Measurements from ENCODE around the gene ALLC. TPM values are rescaled to one million over a fixed set of nuclear protein-coding genes. Genes with fewer than 3 reads are reported as not detected.

ALLC gene
- total RNA-seq, 1 donor from 2014 or later, result not detected

- Mint-ChIP-seq H3K27me3 (ENCODE audit: low read depth) (peaks cover 20% of the 10 kb centered on the region), H3K9me3 (ENCODE audit: low read depth) (no peaks in the 10 kb centered on the region), H3K36me3 (ENCODE audit: low read depth) (no peaks in the 10 kb centered on the region), H3K4me3 (ENCODE audit: unreplicated experiment) (no peak overlapping the region), H3K27ac (ENCODE audit: unreplicated experiment) (no peak overlapping the region), H3K4me1 (ENCODE audit: low read depth) (no peaks in the 10 kb centered on the region)
- no peak for DNase-seq (ENCODE audit: low spot score)
- TF ChIP-seq CTCF (IDR thresholded peaks at IDR 0.05), result no peak
These were observed 91.2 kb downstream of the ALLC start for GRCh38 chr2:3749201-3749600.

- Mint-ChIP-seq H3K27ac (ENCODE audit: unreplicated experiment) (no peak overlapping the region), H3K27me3 (ENCODE audit: low read depth) (peaks cover 22% of the 10 kb centered on the region), H3K4me1 (ENCODE audit: low read depth) (no peaks in the 10 kb centered on the region), H3K36me3 (ENCODE audit: low read depth) (no peaks in the 10 kb centered on the region), H3K9me3 (ENCODE audit: low read depth) (no peaks in the 10 kb centered on the region), H3K4me3 (ENCODE audit: unreplicated experiment) (no peak overlapping the region)
- TF ChIP-seq CTCF (IDR thresholded peaks at IDR 0.05), result no peak
- DNase-seq (ENCODE audit: low spot score), result no peak
These were observed 93.3 kb downstream of the ALLC start for GRCh38 chr2:3751251-3751650.

DNA sequence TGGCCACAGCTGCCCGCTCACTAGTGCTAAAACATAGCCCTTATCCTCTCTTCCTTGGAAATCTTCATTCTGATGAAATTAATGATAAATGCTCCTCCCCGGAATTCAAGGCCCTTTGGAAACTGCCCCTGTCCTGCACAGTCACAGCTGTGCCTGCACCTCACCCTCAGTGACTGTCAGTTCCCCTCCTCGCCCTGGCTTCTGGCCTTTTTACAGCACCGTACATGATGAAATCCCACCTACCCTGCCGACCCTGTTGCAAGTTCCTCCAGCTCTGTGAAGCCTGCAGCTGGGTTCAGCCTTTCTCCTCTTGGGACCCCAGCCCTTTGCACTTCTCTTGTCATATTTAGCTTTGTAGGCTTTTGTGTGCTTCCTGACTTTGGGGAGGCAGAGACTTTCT, 93.8 kb downstream of the ALLC start:
- H3K36me3 Mint-ChIP-seq (ENCODE audit: low read depth), result no peaks in the 10 kb centered on the region
- H3K9me3 Mint-ChIP-seq (ENCODE audit: low read depth), result no peaks in the 10 kb centered on the region
- DNase-seq (ENCODE audit: low spot score), result no peak
- TF ChIP-seq CTCF (IDR thresholded peaks at IDR 0.05), result no peak
- H3K27ac Mint-ChIP-seq (ENCODE audit: unreplicated experiment), result no peak overlapping the region
- H3K27me3 Mint-ChIP-seq (ENCODE audit: low read depth), result peaks cover 22% of the 10 kb centered on the region
- H3K4me1 Mint-ChIP-seq (ENCODE audit: low read depth), result peaks cover 5% of the 10 kb centered on the region
- H3K4me3 Mint-ChIP-seq (ENCODE audit: unreplicated experiment), result no peak overlapping the region

Other genes starting within 250 kb of the ALLC start
- 38.0 to 51.2 TPM (median 41.8 TPM) in 3 replicates for gene ADI1, start 138.7 kb upstream of the ALLC start, total RNA-seq
- gene RNASEH1, start 99.9 kb upstream of the ALLC start, total RNA-seq, result 28.9 to 32.7 TPM (median 29.2 TPM) in 3 replicates
- gene RPS7, start 82.9 kb upstream of the ALLC start, total RNA-seq, result 724 to 826 TPM (median 808 TPM) in 3 replicates
- not detected in 3 replicates for gene COLEC11, start 63.1 kb upstream of the ALLC start, total RNA-seq
- not detected in 3 replicates for gene DCDC2C, start 45.4 kb downstream of the ALLC start, total RNA-seq